Smooth muscle cell (in vitro differentiated cells): ENCODE measurements around the gene MGMT. TPM values are rescaled to one million over a fixed set of nuclear protein-coding genes. Genes with fewer than 3 reads are reported as not detected.

Experiments
- DNase-seq: peaks from one replicate; lab custom pipeline; 2025; ENCODE audit not compliant: unreplicated experiment; lab: John Stamatoyannopoulos, UW
- H2AFZ ChIP-seq: fragments of 200-600 bp; sonication (generic); 2 replicates; pipeline ENCODE4 v1.6.0; 2016; ENCODE audit warnings: antibody characterized with exemption, low read depth, mild to moderate bottlenecking
- H3F3A ChIP-seq: fragments of 200-600 bp; sonication (generic); 2 replicates; pipeline ENCODE4 v1.6.0; 2017; ENCODE audit warnings: antibody characterized with exemption, low read depth
- H3K27ac ChIP-seq: fragments of 200-600 bp; sonication (generic); 2 replicates; pipeline ENCODE4 v1.5.1; 2016; ENCODE audit warnings: low read depth, mild to moderate bottlenecking
- H3K27me3 ChIP-seq: fragments of 200-600 bp; sonication (generic); 2 replicates; pipeline ENCODE4 v1.6.1; 2016; ENCODE audit warnings: low read depth, mild to moderate bottlenecking
- H3K36me3 ChIP-seq: fragments of 200-600 bp; sonication (generic); 2 replicates; pipeline ENCODE4 v1.5.1; 2016; ENCODE audit warnings: low read depth
- H3K4me1 ChIP-seq: fragments of 200-600 bp; sonication (generic); 2 replicates; pipeline ENCODE4 v1.5.1; 2016; ENCODE audit warnings: low read depth
- H3K4me2 ChIP-seq: fragments of 200-600 bp; sonication (generic); 2 replicates; pipeline ENCODE4 v1.6.0; 2016; ENCODE audit warnings: mild to moderate bottlenecking
- H3K4me3 ChIP-seq: fragments of 200-600 bp; sonication (generic); 2 replicates; pipeline ENCODE4 v1.5.1; 2016; ENCODE audit warnings: mild to moderate bottlenecking
- H3K79me2 ChIP-seq: fragments of 200-600 bp; sonication (generic); 2 replicates; pipeline ENCODE4 v1.6.0; 2016; ENCODE audit warnings: low read depth, mild to moderate bottlenecking
- H3K9ac ChIP-seq: fragments of 200-600 bp; sonication (generic); 2 replicates; pipeline ENCODE4 v1.6.0; 2016; ENCODE audit warnings: low read depth
- H3K9me3 ChIP-seq: fragments of 200-600 bp; sonication (generic); replicated peaks from 2 replicates; pipeline ENCODE4 v1.5.1; 2016; ENCODE audit warnings: low read depth
- H4K20me1 ChIP-seq: fragments of 200-600 bp; sonication (generic); 2 replicates; pipeline ENCODE4 v1.6.0; 2016; ENCODE audit warnings: low read depth
- WGBS: methylation state at CpG from one replicate; pipeline ENCODE4 v1.1.7; 2016; ENCODE audit warnings: low lambda C conversion rate; 5-methylcytosine and 5-hydroxymethylcytosine counted together
- polyA plus RNA-seq: library from polyadenylated mRNA; unstranded; fragments of >200 nt; fragmentation: Nextera tagmentation; extraction: Ambion mirVana; gene quantifications from 2 replicates; pipeline ENCODE4 v1.2.1, GENCODE V29; 2016
- total RNA-seq: library from RNA; depleted of rRNA; stranded (reverse); fragments of >200 nt; gene quantifications from 2 replicates; pipeline ENCODE4 v1.2.3, GENCODE V29; 2014
- TF ChIP-seq, protein P1 (sequence below): fragments of 200-600 bp; sonication (generic); IDR thresholded peaks from 2 replicates; pipeline ENCODE4 v1.5.1; 2017; ENCODE audit warnings: borderline replicate concordance, mild to moderate bottlenecking, antibody characterized with exemption; ENCODE audit not compliant: insufficient read depth, poor library complexity, severe bottlenecking

MGMT gene
- total and polyA plus RNA-seq, 2 experiments from 2014 or later = 21.0 to 33.0 TPM

DNA sequence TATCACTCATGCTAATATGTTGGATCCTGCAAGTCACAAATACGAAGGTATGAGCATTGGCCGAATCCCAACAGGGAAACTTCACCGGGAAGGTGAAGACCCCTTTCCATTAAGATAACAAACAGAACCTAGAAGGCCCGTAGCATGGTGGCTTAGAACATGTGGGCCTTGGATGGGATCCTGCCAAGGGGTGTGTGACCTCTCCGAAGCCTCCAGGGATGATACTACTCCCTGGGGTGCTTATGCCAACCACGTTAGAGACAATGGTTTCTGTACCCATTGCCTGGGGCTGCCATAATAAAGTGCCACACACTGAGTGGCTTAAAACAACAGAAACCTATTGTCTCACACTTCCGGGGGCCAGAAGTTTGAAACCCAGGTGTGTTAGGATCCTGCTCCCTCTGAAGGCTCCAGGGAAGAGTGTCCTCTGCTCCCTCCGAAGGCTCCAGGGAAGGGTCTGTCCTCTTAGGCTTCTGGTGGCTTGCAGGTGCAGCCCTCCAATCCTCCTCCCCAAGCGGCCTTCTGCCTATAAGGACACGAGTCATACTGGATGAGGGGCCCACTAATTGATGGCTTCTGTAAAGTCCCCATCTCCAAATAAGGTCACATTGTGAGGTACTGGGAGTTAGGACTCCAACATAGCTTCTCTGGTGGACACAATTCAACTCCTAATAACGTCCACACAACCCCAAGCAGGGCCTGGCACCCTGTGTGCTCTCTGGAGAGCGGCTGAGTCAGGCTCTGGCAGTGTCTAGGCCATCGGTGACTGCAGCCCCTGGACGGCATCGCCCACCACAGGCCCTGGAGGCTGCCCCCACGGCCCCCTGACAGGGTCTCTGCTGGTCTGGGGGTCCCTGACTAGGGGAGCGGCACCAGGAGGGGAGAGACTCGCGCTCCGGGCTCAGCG lies 992 bp upstream of the MGMT start:
- Histone ChIP-seq H3F3A (no peaks in the 10 kb centered on the region), H3K4me3 (peak overlapping the region; percentile 66), H3K79me2 (no peaks in the 10 kb centered on the region), H3K27me3 (no peaks in the 10 kb centered on the region), H3K4me1 (no peaks in the 10 kb centered on the region), H3K9ac (no peak overlapping the region), H3K27ac (no peak overlapping the region), H3K9me3 (no peaks in the 10 kb centered on the region), H3K4me2 (peak overlapping the region; percentile 92), H2AFZ (peak overlapping the region; percentile 84), H3K36me3 (no peaks in the 10 kb centered on the region), H4K20me1 (no peaks in the 10 kb centered on the region)
- 96% methylated on average over 21 of the region's 21 CpGs for WGBS
- TF ChIP-seq, protein P1, sequence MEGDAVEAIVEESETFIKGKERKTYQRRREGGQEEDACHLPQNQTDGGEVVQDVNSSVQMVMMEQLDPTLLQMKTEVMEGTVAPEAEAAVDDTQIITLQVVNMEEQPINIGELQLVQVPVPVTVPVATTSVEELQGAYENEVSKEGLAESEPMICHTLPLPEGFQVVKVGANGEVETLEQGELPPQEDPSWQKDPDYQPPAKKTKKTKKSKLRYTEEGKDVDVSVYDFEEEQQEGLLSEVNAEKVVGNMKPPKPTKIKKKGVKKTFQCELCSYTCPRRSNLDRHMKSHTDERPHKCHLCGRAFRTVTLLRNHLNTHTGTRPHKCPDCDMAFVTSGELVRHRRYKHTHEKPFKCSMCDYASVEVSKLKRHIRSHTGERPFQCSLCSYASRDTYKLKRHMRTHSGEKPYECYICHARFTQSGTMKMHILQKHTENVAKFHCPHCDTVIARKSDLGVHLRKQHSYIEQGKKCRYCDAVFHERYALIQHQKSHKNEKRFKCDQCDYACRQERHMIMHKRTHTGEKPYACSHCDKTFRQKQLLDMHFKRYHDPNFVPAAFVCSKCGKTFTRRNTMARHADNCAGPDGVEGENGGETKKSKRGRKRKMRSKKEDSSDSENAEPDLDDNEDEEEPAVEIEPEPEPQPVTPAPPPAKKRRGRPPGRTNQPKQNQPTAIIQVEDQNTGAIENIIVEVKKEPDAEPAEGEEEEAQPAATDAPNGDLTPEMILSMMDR = no peak
- no peak for DNase-seq

GRCh38 chr10:129467359-129468064 lies 471 bp downstream of the MGMT start:
- Histone ChIP-seq H3K4me3 (peak overlapping the region; percentile 66), H3K9ac (peak overlapping the region; percentile 54), H3K4me2 (peak overlapping the region; percentile 92), H3K79me2 (no peaks in the 10 kb centered on the region), H2AFZ (peak overlapping the region; percentile 98), H4K20me1 (no peaks in the 10 kb centered on the region), H3K36me3 (no peaks in the 10 kb centered on the region), H3K27me3 (no peaks in the 10 kb centered on the region), H3F3A (no peaks in the 10 kb centered on the region), H3K27ac (no peak overlapping the region), H3K4me1 (no peaks in the 10 kb centered on the region), H3K9me3 (no peaks in the 10 kb centered on the region)
- TF ChIP-seq, protein P1 = no peak
- no peak for DNase-seq
- WGBS = 70% methylated on average over 17 of the region's 25 CpGs

DNA sequence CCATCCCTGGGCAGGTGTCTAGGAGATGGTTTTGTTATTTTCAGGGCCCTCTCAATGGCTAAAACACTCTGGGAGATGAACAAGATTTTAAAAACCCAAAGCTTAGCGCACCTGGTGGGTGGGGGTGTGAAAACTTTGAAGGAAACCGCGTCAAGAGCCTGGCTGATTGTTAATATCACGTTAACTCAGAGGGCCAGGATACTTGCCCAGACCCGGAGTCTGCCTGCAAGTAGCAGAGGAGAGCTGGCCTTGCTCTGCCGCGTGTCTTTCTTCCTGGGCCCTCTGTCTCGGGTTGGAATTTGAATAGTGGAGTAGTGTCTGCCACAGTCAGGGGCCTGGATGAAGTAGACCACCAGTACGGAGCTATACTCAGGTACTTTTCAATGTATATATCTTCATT lies 1.1 kb downstream of the MGMT start:
- WGBS = 96% methylated on average over 9 of the region's 9 CpGs
- DNase-seq = no peak
- Histone ChIP-seq H3K79me2 (no peaks in the 10 kb centered on the region), H3K27ac (no peak overlapping the region), H3K4me2 (peak overlapping the region; percentile 92), H3K4me3 (peak overlapping the region; percentile 66), H3K9me3 (no peaks in the 10 kb centered on the region), H3K4me1 (no peaks in the 10 kb centered on the region), H3K9ac (no peak overlapping the region), H3K27me3 (no peaks in the 10 kb centered on the region), H2AFZ (no peak overlapping the region), H3F3A (no peaks in the 10 kb centered on the region), H3K36me3 (no peaks in the 10 kb centered on the region), H4K20me1 (no peaks in the 10 kb centered on the region)
- TF ChIP-seq, protein P1 = no peak
